HG03025 (cell line): ENCODE results near the gene PRR3.
"Not testable (repeated sequence)": the region's sequence is repeated elsewhere in the genome, so short reads cannot be mapped to it uniquely, and the experiment has no call there.

Experiments used
- ATAC-seq: cut with Tn5 transposase; IDR thresholded peaks from one replicate; pipeline ENCODE4 v1.9.1; 2021; ENCODE audit warnings: mild to moderate bottlenecking, moderate library complexity; ENCODE audit not compliant: unreplicated experiment, low FRiP score

The PRR3 gene

GRCh38 chr6:30570263-30570662, 13.2 kb downstream of the PRR3 start:
- no peak for ATAC-seq

GRCh38 chr6:30570740-30571074, 13.6 kb downstream of the PRR3 start:
- ATAC-seq: peak; percentile 12

GRCh38 chr6:30571075-30571761, 14.1 kb downstream of the PRR3 start, which contains the start of gene ABCF1:
TSS of gene ABCF1 (plus strand) at chr6:30571442. CDS start at chr6:30571488, 46 bp downstream.
- ATAC-seq: peak; percentile 91

- ATAC-seq: no peak
Observed at GRCh38 chr6:30571762-30572082, 14.6 kb downstream of the PRR3 start.

- no peak for ATAC-seq
Observed at GRCh38 chr6:30572148-30572547, 15.1 kb downstream of the PRR3 start.

- no peak for ATAC-seq
Observed at GRCh38 chr6:30573113-30573512, 16.0 kb downstream of the PRR3 start.

GRCh38 chr6:30578051-30578450, 21.0 kb downstream of the PRR3 start:
- ATAC-seq: no peak

- ATAC-seq: no peak
Observed at GRCh38 chr6:30583921-30584320, 26.8 kb downstream of the PRR3 start.

- no peak for ATAC-seq
Observed at GRCh38 chr6:30589754-30590358, 32.8 kb downstream of the PRR3 start.

GRCh38 chr6:30590509-30590908, 33.4 kb downstream of the PRR3 start:
- no peak for ATAC-seq

- ATAC-seq: no peak
Observed at GRCh38 chr6:30591008-30591407, 33.9 kb downstream of the PRR3 start.

- ATAC-seq: no peak
Observed at GRCh38 chr6:30592287-30592686, 35.2 kb downstream of the PRR3 start.

- not testable (repeated sequence) for ATAC-seq
Observed at GRCh38 chr6:30597315-30598144, 40.4 kb downstream of the PRR3 start.

GRCh38 chr6:30598912-30599624, 42.0 kb downstream of the PRR3 start:
- ATAC-seq: no peak

- ATAC-seq: no peak
Observed at GRCh38 chr6:30599625-30600324, 42.7 kb downstream of the PRR3 start.

GRCh38 chr6:30600451-30600961, 43.4 kb downstream of the PRR3 start:
- no peak for ATAC-seq

- ATAC-seq: no peak
Observed at GRCh38 chr6:30601436-30601814, 44.3 kb downstream of the PRR3 start.

GRCh38 chr6:30601815-30602641, 44.9 kb downstream of the PRR3 start:
- ATAC-seq: no peak

- no peak for ATAC-seq
Observed at GRCh38 chr6:30603961-30604360, 46.9 kb downstream of the PRR3 start.
